Naive thymus-derived CD8-positive, alpha-beta T cell (primary cell): ENCODE results near the gene E2F2. TPM values are rescaled to one million over a fixed set of nuclear protein-coding genes. Genes with fewer than 3 reads are reported as not detected.
A peak's percentile ranks its signal among the peaks of the same experiment; 100 is the strongest.
"Not testable (repeated sequence)": the region's sequence is repeated elsewhere in the genome, so short reads cannot be mapped to it uniquely, and the experiment has no call there.

Experiments used
- ATAC-seq, 2 donors: fragments of 150-1000 bp; cut with Tn5 transposase in 1 of 2; sonication (Bioruptor Pico), chemical (Tn5 transposase) in 1 of 2; 1 replicate in 1 of 2; 2 replicates in 1 of 2; pipeline ENCODE4 v1.10.0; 2021; ENCODE audit warnings: mild to moderate bottlenecking in 2 of 2, moderate library complexity in 2 of 2
- POLR2A ChIA-PET: fragments of 350-600 bp; sonication (Branson Sonifier 250); formaldehyde crosslinking; loops from one replicate; lab custom pipeline; 2021; ENCODE audit warnings: antibody characterized with exemption; lab: Charles Lee
- DNase-seq, 10 donors: peaks; one replicate each; pipeline versions ENCODE4 v3.0.0 to v3.0.0-alpha.2; 2020 to 2022
- H3K27ac Mint-ChIP-seq, 10 donors: one replicate each; pipeline ENCODE4 v1.8.0; 2020 to 2022; ENCODE audit warnings: mild to moderate bottlenecking in 10 of 10, mixed read lengths in 10 of 10, moderate library complexity in 4 of 10, inconsistent platforms in 1 of 10
- H3K27me3 Mint-ChIP-seq, 5 donors: one replicate each; pipeline ENCODE4 v1.8.0; 2021 to 2022; ENCODE audit warnings: mixed read lengths in 5 of 5
- H3K36me3 Mint-ChIP-seq, 3 donors: one replicate each; pipeline ENCODE4 v1.8.0; 2020 to 2022; ENCODE audit warnings: mixed read lengths in 3 of 3, mild to moderate bottlenecking in 2 of 3, inconsistent platforms in 1 of 3
- H3K4me1 Mint-ChIP-seq, 4 donors: one replicate each; pipeline ENCODE4 v1.8.0; 2021 to 2022; ENCODE audit warnings: mixed read lengths in 4 of 4
- H3K4me3 Mint-ChIP-seq, 10 donors: one replicate each; pipeline ENCODE4 v1.8.0; 2020 to 2022; ENCODE audit warnings: mild to moderate bottlenecking in 10 of 10, mixed read lengths in 10 of 10, moderate library complexity in 6 of 10, inconsistent platforms in 1 of 10
- H3K9me3 Mint-ChIP-seq, 9 donors: one replicate each; pipeline ENCODE4 v1.8.0; 2020 to 2022; ENCODE audit warnings: mixed read lengths in 9 of 9, mild to moderate bottlenecking in 3 of 9, inconsistent platforms in 1 of 9, moderate library complexity in 1 of 9
- polyA plus RNA-seq, 3 donors: library from polyadenylated mRNA; unstranded; fragments of 300-500 nt; fragmentation: Illumina TruSeq; gene quantifications; one replicate each; pipeline ENCODE4 v1.2.3, GENCODE V29; 2021
- total RNA-seq, 8 experiments: library from RNA in 2 of 8; stranded (reverse) in 2 of 8; gene quantifications; one replicate each; pipeline ENCODE4 v1.2.3 and lab custom pipeline; 2021 to 2026

Gene E2F2
- total and polyA plus RNA-seq, 5 experiments from 2014 or later: 0.05 to 0.14 (median 0.12) TPM; not detected in 1

- Mint-ChIP-seq H3K36me3 (no peaks in the 10 kb centered on the region), H3K27me3 (no peaks in the 10 kb centered on the region), H3K4me3 (no peak overlapping the region), H3K27ac (peak overlapping the region in 1 of 10 donors; percentile 9), H3K4me1 (no peaks in the 10 kb centered on the region), H3K9me3 (no peaks in the 10 kb centered on the region)
- DNase-seq: no peak
- ATAC-seq: no peak
- POLR2A ChIA-PET: no interaction called here
Observed at GRCh38 chr1:23509896-23510295, 21.1 kb downstream of the E2F2 start.

- ATAC-seq (no peak), DNase-seq (no peak)
- Mint-ChIP-seq H3K4me3 (no peak overlapping the region), H3K36me3 (no peaks in the 10 kb centered on the region), H3K27ac (peak overlapping the region in 1 of 10 donors; percentile 63), H3K9me3 (no peaks in the 10 kb centered on the region), H3K4me1 (no peaks in the 10 kb centered on the region), H3K27me3 (no peaks in the 10 kb centered on the region)
- POLR2A ChIA-PET: no interaction called here
Observed at GRCh38 chr1:23506376-23507107, 24.5 kb downstream of the E2F2 start.

- DNase-seq: no peak
- Mint-ChIP-seq H3K4me3 (no peak overlapping the region), H3K27ac (no peak overlapping the region), H3K9me3 (no peaks in the 10 kb centered on the region), H3K27me3 (no peaks in the 10 kb centered on the region), H3K4me1 (no peaks in the 10 kb centered on the region), H3K36me3 (no peaks in the 10 kb centered on the region)
- ATAC-seq: no peak
- POLR2A ChIA-PET: no interaction called here
Observed at GRCh38 chr1:23505851-23506250, 25.2 kb downstream of the E2F2 start.

GRCh38 chr1:23504156-23504555 is 26.9 kb downstream of the E2F2 start:
- H3K4me1 Mint-ChIP-seq, POLR2A ChIA-PET, H3K27ac Mint-ChIP-seq, H3K27me3 Mint-ChIP-seq, DNase-seq, H3K4me3 Mint-ChIP-seq, H3K36me3 Mint-ChIP-seq, H3K9me3 Mint-ChIP-seq, ATAC-seq: not testable (repeated sequence)

DNA sequence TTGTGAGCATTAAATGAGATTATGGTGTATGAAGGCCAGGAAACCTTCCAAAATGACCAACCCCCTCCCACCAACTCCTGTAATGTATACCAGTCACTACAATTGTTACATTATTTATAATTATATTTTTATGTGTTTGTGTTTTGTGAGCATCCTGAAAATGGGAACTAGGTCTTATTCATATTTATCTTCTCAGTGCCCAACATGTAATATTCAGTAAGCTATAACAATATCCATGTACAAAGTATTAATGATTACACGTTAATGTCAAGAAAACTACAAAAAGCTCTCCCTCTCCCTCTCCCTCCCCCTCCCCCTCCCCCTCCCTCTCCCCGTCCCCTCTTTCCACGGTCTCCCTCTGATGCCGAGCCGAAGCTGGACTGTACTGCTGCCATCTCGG is 28.1 kb downstream of the E2F2 start:
- H3K27me3 Mint-ChIP-seq: no peaks in the 10 kb centered on the region
- peaks cover 0 to 3% (median 0%) of the 10 kb centered on the region in 4 donors for H3K4me1 Mint-ChIP-seq
- H3K36me3 Mint-ChIP-seq: no peaks in the 10 kb centered on the region
- no peak for ATAC-seq
- H3K4me3 Mint-ChIP-seq: no peak overlapping the region
- POLR2A ChIA-PET: no interaction called here
- no peaks in the 10 kb centered on the region for H3K9me3 Mint-ChIP-seq
- no peak for DNase-seq
- H3K27ac Mint-ChIP-seq: no peak overlapping the region

DNA sequence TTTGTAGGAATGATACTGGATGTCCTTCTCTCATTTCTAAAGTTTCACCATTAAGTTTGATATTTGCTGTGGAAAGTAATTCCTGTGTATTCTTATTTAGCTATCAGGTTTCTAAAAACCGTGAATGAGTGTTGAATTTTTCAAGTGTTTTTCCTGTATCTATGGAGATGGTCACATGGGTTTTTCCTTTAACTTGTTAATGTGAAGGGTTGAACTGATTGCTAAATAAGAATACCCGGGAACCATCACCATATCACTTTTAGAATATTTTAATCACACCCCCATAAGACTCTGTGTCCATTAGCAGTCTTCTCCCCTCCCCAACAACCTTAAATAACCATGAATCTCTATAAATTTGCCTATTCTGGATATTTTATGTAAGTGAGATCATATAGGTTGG is 30.6 kb downstream of the E2F2 start:
- H3K4me3 Mint-ChIP-seq: no peak overlapping the region
- POLR2A ChIA-PET: no interaction called here
- no peaks in the 10 kb centered on the region for H3K36me3 Mint-ChIP-seq

GRCh38 chr1:23497777-23498439 is 33.1 kb downstream of the E2F2 start:
- Mint-ChIP-seq H3K4me1 (peaks cover 0 to 9% (median 0%) of the 10 kb centered on the region in 4 donors), H3K27ac (no peak overlapping the region), H3K36me3 (no peaks in the 10 kb centered on the region), H3K27me3 (peaks cover 0 to 3% (median 0%) of the 10 kb centered on the region in 5 donors), H3K9me3 (no peaks in the 10 kb centered on the region), H3K4me3 (no peak overlapping the region)
- DNase-seq (no peak), ATAC-seq (no peak)
- POLR2A ChIA-PET: interaction anchor here (1.0 to 3.9 kb wide), 7 partner anchors 27 to 124 kb away, joined by 3 to 32 read pairs (median 10); partner anchors contain the start of gene E2F2

More for the DNA sequence above, 30.6 kb downstream of the E2F2 start:
- no peaks in the 10 kb centered on the region for H3K9me3 Mint-ChIP-seq
- H3K4me1 Mint-ChIP-seq: peaks cover 0 to 9% (median 0%) of the 10 kb centered on the region in 4 donors
- ATAC-seq (no peak), DNase-seq (no peak)
- no peak overlapping the region for H3K27ac Mint-ChIP-seq
- H3K27me3 Mint-ChIP-seq: no peaks in the 10 kb centered on the region

DNA sequence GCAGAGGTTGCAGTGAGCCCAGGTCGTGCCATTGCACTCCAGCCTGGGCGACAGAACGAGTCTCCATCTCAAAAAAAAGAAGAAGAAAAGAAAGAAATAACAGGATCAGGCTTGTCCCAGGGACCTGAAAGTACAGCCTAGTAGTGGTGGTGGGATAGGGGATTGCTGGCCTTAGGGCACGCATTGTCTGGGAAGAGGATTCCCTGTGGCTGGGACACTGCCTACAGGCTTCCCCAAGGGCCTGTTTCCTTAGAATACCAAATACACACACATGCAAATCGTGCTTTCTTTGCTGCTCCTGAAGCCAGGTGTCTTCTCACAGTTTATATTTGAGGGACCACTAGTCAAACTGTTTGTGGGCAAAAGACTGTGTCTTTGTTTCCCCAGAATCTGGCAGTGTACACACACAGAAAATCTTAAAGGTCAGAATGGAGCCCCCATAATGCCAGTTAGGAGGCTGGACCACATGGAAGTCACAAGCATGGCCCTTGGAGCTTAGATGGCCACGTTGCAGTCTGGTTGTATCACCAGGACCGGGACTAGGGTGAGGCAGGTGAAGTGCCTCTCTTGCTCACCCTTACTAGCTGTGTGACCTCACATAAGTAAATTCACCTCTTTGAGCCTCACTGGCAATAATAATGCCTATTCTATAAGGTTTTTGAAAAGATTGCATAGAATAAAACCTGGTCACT is 34.4 kb downstream of the E2F2 start:
- H3K27ac Mint-ChIP-seq: no peak overlapping the region
- DNase-seq (no peak), ATAC-seq (no peak)
- peaks cover 0 to 9% (median 0%) of the 10 kb centered on the region in 4 donors for H3K4me1 Mint-ChIP-seq
- H3K27me3 Mint-ChIP-seq: peaks cover 0 to 4% (median 2%) of the 10 kb centered on the region in 5 donors
- POLR2A ChIA-PET: interaction anchor here (0.6 to 3.9 kb wide), 11 partner anchors 12 to 131 kb away, joined by 3 to 32 read pairs (median 5); partner anchors contain the start of genes ASAP3 and E2F2
- H3K4me3 Mint-ChIP-seq: no peak overlapping the region
- no peaks in the 10 kb centered on the region for H3K36me3 Mint-ChIP-seq
- no peaks in the 10 kb centered on the region for H3K9me3 Mint-ChIP-seq

DNA sequence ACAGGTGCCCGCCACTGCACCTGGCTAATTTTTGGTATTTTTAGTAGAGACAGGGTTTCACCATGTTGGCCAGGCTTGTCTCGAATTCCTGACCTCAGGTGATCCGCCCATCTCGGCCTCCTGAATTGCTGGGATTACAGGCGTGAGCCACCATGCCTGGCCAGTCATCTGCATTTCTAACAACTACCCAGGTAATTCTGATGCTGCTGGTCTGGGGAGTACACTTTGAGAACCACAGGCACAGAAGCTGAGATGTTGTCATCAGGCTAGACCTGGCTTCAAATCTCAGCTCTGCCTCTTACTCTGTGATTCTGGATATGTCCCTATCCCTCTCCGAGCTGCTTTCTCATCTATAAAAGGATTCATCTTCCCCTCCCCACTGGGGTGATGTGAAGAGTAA is 36.2 kb downstream of the E2F2 start:
- not testable (repeated sequence) for H3K27ac Mint-ChIP-seq, H3K9me3 Mint-ChIP-seq, ATAC-seq, DNase-seq, H3K4me3 Mint-ChIP-seq, H3K4me1 Mint-ChIP-seq, H3K36me3 Mint-ChIP-seq
- POLR2A ChIA-PET: interaction anchor here (1.1 to 3.4 kb wide), 2 partner anchors 35 to 40 kb away, joined by 3 to 19 read pairs; partner anchors contain the start of gene E2F2
- peaks cover 0 to 17% (median 8%) of the 10 kb centered on the region in 5 donors for H3K27me3 Mint-ChIP-seq

DNA sequence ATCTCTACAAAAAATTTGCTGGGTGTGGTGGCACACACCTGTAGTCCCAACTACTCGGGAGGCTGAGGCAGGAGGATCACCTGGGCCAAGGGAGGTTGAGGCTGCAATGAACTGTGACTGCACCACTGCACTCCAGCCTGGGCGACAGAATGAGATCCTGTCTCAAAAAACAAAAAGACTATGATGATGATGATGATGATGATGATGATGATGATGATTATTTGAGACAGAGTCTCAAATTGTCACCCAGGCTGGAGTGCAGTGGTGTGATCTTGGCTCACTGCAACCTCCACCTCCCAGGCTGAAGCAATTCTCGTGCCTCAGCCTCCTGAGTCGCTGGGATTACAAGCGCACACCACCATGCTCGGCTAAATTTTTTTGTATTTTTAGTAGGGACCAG is 38.3 kb downstream of the E2F2 start:
- H3K4me1 Mint-ChIP-seq, ATAC-seq, POLR2A ChIA-PET, H3K27ac Mint-ChIP-seq, DNase-seq, H3K4me3 Mint-ChIP-seq, H3K9me3 Mint-ChIP-seq, H3K36me3 Mint-ChIP-seq: not testable (repeated sequence)
- peaks cover 0 to 17% (median 8%) of the 10 kb centered on the region in 5 donors for H3K27me3 Mint-ChIP-seq

GRCh38 chr1:23492132-23492720 is 38.8 kb downstream of the E2F2 start:
- Mint-ChIP-seq H3K9me3 (no peaks in the 10 kb centered on the region), H3K4me1 (peaks cover 0 to 2% (median 0%) of the 10 kb centered on the region in 4 donors), H3K36me3 (no peaks in the 10 kb centered on the region), H3K27ac (no peak overlapping the region), H3K4me3 (no peak overlapping the region), H3K27me3 (peaks cover 0 to 17% (median 9%) of the 10 kb centered on the region in 5 donors)
- POLR2A ChIA-PET: no interaction called here
- ATAC-seq (no peak), DNase-seq (no peak)

- Mint-ChIP-seq H3K36me3 (no peaks in the 10 kb centered on the region), H3K27me3 (peaks cover 0 to 17% (median 9%) of the 10 kb centered on the region in 5 donors), H3K9me3 (no peaks in the 10 kb centered on the region), H3K4me3 (no peak overlapping the region), H3K4me1 (peaks cover 2 to 6% (median 3%) of the 10 kb centered on the region in 4 donors), H3K27ac (no peak overlapping the region)
- DNase-seq (no peak), ATAC-seq (no peak)
- POLR2A ChIA-PET: no interaction called here
Observed at GRCh38 chr1:23489842-23490241, 41.2 kb downstream of the E2F2 start.
